Peyer's patch (tissue), 4 donors: ENCODE measurements around the gene BIN1. TPM values are rescaled to one million over a fixed set of nuclear protein-coding genes. Genes with fewer than 3 reads are reported as not detected.

Experiments
- DNase-seq, 3 donors: peaks; one replicate each; pipeline ENCODE4 v3.0.0-alpha.2; 2017 to 2019
- H3K27ac ChIP-seq, 4 donors: fragments of 200-600 bp; sonication (generic); one replicate each; pipeline ENCODE4 v1.5.1; 2016 to 2019
- H3K27me3 ChIP-seq, 2 donors: fragments of 200-600 bp; sonication (generic); one replicate each; pipeline ENCODE4 v1.5.1; 2019
- H3K36me3 ChIP-seq, 3 donors: fragments of 200-600 bp; sonication (generic); one replicate each; pipeline ENCODE4 v1.5.1; 2016 to 2019
- H3K4me1 ChIP-seq, 4 donors: fragments of 200-600 bp; sonication (generic); one replicate each; pipeline ENCODE4 v1.5.1; 2016 to 2019
- H3K4me3 ChIP-seq, 4 donors: fragments of 200-600 bp; sonication (generic); 1 replicate in 3 of 4; 2 replicates in 1 of 4; pipeline ENCODE4 v1.5.1; 2016 to 2019; ENCODE audit warnings: mild to moderate bottlenecking in 1 of 4
- H3K9me3 ChIP-seq, 4 donors: fragments of 200-600 bp; sonication (generic); one replicate each; pipeline ENCODE4 v1.5.1; 2016 to 2019; ENCODE audit warnings: mild to moderate bottlenecking in 1 of 4
- CTCF ChIP-seq, 6 experiments: fragments of 450-650 bp in 4 of 6; fragments of 200-600 bp in 2 of 6; sonication (generic) in 1 of 6; IDR thresholded peaks; one replicate each; pipeline ENCODE4 v1.5.1; 2017 to 2019; ENCODE audit warnings: antibody characterized with exemption in 6 of 6, mild to moderate bottlenecking in 3 of 6, moderate library complexity in 1 of 6
- POLR2A ChIP-seq, 2 donors: fragments of 450-650 bp; IDR thresholded peaks; one replicate each; pipeline ENCODE4 v1.5.1; 2017; ENCODE audit warnings: antibody characterized with exemption in 2 of 2, mild to moderate bottlenecking in 2 of 2, moderate library complexity in 2 of 2
- total RNA-seq, 4 donors: library from RNA; depleted of rRNA; stranded (reverse); fragments of >200 nt; gene quantifications; one replicate each; pipeline ENCODE4 v1.1.0, GENCODE V29; 2016

BIN1 gene
- total RNA-seq, 4 donors from 2014 or later: 22.2 to 81.7 (median 47.2) TPM

DNA sequence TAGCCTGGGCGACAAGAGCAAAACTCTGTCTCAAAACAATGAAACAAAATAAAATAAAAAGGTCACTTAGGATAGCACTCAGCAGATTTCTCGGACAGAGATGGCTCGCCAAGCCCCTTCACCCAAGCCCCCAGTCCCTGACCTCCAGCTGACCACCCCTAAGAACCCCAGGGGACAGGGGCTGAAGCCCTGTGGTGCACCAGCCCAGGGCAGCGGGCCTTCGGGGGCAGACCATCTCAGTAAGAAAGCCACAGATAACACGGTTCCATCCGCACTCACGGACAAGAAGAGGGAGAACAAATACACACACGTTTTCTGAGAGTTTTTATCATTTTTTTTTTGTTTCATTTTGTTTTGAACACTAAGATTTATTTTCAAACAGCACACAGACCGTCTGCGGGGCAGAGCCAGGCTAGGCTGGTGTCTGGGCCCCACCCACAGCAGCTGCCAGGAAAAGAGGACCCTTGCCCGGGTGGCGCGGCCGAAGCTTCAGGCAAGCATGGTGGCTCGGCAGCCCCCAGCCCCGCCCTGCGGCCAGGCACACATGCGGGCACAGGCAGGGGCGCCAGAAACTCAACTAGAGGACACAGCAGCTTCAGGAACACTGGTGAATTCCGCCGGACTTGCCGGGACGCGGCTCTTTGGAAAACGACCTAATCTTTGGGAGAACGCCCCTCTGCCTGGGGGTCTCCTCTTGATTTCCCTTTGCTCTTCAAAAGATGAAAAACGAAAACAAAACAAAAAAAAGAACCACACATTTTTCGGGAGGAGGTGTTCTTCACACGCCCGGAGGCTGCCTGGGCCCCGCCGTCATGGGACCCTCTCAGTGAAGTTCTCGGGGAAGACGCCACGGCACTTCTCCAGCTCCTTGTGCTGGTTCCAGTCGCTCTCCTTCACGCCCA lies 59.0 kb downstream of the BIN1 start:
- Histone ChIP-seq H3K4me3 (no peak overlapping the region), H3K36me3 (peaks cover 0 to 8% (median 0%) of the 10 kb centered on the region in 3 donors), H3K27me3 (no peaks in the 10 kb centered on the region), H3K9me3 (no peaks in the 10 kb centered on the region), H3K4me1 (peaks cover 0 to 7% (median 3%) of the 10 kb centered on the region in 4 donors), H3K27ac (no peak overlapping the region)
- TF ChIP-seq CTCF (IDR thresholded peaks at IDR 0.05) (no peak), POLR2A (IDR thresholded peaks at IDR 0.05) (no peak)
- peak in 2 of 3 donors; percentile 36 to 39 for DNase-seq

- Histone ChIP-seq H3K27ac (no peak overlapping the region), H3K4me3 (no peak overlapping the region), H3K4me1 (peaks cover 0 to 7% (median 3%) of the 10 kb centered on the region in 4 donors), H3K36me3 (peaks cover 0 to 8% (median 0%) of the 10 kb centered on the region in 3 donors), H3K27me3 (no peaks in the 10 kb centered on the region), H3K9me3 (no peaks in the 10 kb centered on the region)
- peak in 2 of 3 donors; percentile 10 to 41 for DNase-seq
- TF ChIP-seq POLR2A (IDR thresholded peaks at IDR 0.05): no peak
- no peak for TF ChIP-seq CTCF (IDR thresholded peaks at IDR 0.05)
These were observed 59.9 kb downstream of the BIN1 start for GRCh38 chr2:127047054-127047453.

DNA sequence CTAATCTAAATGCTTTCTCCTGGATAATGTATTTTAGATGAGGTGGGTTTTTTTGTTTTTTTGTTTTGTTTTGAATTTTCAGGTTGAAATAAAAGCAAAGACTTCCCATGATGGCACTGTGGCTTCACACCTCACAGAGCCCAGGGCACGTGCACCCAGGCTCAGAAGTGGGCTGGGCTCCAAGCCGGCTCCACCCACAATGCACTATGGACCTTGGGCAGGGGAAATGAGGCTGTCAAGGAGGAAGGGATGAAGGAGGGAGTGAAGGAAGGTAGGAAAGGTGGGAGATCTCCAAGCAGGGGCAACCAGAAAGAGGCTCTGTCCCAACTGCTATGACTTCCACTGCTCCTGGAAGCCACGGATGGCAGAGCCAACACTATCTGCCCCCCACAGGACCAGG lies 60.4 kb downstream of the BIN1 start:
- no peaks in the 10 kb centered on the region for H3K9me3 ChIP-seq
- no peak overlapping the region for H3K27ac ChIP-seq
- no peak overlapping the region for H3K4me3 ChIP-seq
- H3K36me3 ChIP-seq: peaks cover 0 to 8% (median 0%) of the 10 kb centered on the region in 3 donors
- TF ChIP-seq POLR2A (IDR thresholded peaks at IDR 0.05) (no peak), CTCF (IDR thresholded peaks at IDR 0.05) (no peak)
- peaks cover 0 to 7% (median 3%) of the 10 kb centered on the region in 4 donors for H3K4me1 ChIP-seq
- peak in 2 of 3 donors; percentile 39 to 43 for DNase-seq
- no peaks in the 10 kb centered on the region for H3K27me3 ChIP-seq

DNA sequence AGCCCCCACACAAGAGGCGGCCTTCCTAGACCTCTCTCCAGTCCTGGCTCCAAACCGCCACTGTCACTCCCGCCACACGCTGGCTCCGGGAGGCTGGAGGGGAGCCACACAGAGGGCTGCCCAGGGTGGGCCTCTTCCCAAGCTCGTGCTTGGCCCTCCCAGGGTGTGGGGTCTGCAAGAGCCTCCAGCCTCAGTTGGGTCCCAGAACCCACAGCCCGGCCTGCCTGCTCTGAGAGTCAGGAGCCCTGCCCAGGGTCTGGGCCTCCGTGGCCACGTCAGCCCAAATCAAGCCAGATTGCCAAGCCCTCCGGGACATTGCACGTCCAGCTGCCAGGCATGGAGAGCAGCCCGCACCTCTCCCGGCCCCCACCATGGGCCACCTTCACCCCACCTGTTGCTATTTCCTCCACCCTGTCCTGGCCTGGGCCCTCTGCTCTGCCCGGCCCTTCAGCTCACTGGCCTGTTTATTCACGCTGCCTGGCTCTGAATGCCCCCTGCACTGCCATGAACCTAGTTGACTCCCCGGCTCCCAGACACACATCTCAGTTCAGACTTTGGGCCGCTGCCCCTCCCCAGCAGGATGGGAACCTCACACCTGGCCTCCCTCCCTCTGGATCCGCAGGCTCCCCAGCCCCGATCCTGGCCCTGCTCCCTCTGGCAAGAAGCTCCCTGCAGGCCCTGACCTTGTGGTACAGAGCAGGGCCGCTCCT lies 61.0 kb downstream of the BIN1 start:
- Histone ChIP-seq H3K36me3 (peaks cover 0 to 8% (median 0%) of the 10 kb centered on the region in 3 donors), H3K4me1 (peaks cover 0 to 7% (median 3%) of the 10 kb centered on the region in 4 donors), H3K4me3 (no peak overlapping the region), H3K27me3 (no peaks in the 10 kb centered on the region), H3K9me3 (no peaks in the 10 kb centered on the region), H3K27ac (no peak overlapping the region)
- peak in 2 of 3 donors; percentile 38 to 47 for DNase-seq
- TF ChIP-seq POLR2A (IDR thresholded peaks at IDR 0.05): no peak
- no peak for TF ChIP-seq CTCF (IDR thresholded peaks at IDR 0.05)

- DNase-seq: peak in 2 of 3 donors; percentile 32
- no peaks in the 10 kb centered on the region for H3K27me3 ChIP-seq
- H3K4me1 ChIP-seq: peaks cover 0 to 3% (median 1%) of the 10 kb centered on the region in 4 donors
- TF ChIP-seq CTCF (IDR thresholded peaks at IDR 0.05) (no peak), POLR2A (IDR thresholded peaks at IDR 0.05) (no peak)
- no peak overlapping the region for H3K27ac ChIP-seq
- no peaks in the 10 kb centered on the region for H3K9me3 ChIP-seq
- no peak overlapping the region for H3K4me3 ChIP-seq
- peaks cover 0 to 8% (median 0%) of the 10 kb centered on the region in 3 donors for H3K36me3 ChIP-seq
These were observed 61.8 kb downstream of the BIN1 start for GRCh38 chr2:127044977-127045661.
